Nephron progenitor cell (in vitro differentiated cells): ENCODE data around the gene PLA2G4B.

ENCODE experiments used
- DNase-seq: peaks from one replicate; pipeline ENCODE4 v3.0.0; 2021
- H3K27ac Mint-ChIP-seq: 2 replicates; pipeline ENCODE4 v1.8.0; 2021; ENCODE audit warnings: mild to moderate bottlenecking, moderate library complexity, mixed read lengths
- H3K27me3 Mint-ChIP-seq: 2 replicates; pipeline ENCODE4 v1.8.0; 2021; ENCODE audit warnings: mild to moderate bottlenecking, low read depth, mixed read lengths; ENCODE audit not compliant: poor library complexity
- H3K36me3 Mint-ChIP-seq: 2 replicates; pipeline ENCODE4 v1.8.0; 2021; ENCODE audit warnings: low read depth, mixed read lengths
- H3K4me1 Mint-ChIP-seq: 2 replicates; pipeline ENCODE4 v1.8.0; 2021; ENCODE audit warnings: mixed read lengths
- H3K4me3 Mint-ChIP-seq: 2 replicates; pipeline ENCODE4 v1.8.0; 2021; ENCODE audit warnings: mild to moderate bottlenecking, moderate library complexity, mixed read lengths
- H3K9me3 Mint-ChIP-seq: 2 replicates; pipeline ENCODE4 v1.8.0; 2021; ENCODE audit warnings: mild to moderate bottlenecking, moderate library complexity, mixed read lengths
- TF ChIP-seq, protein P1 (sequence below): fragments of 200-600 bp; sonication (generic); IDR thresholded peaks from 2 replicates; pipeline ENCODE4 v1.5.0; 2021; ENCODE audit warnings: antibody characterized with exemption

The PLA2G4B gene

DNA sequence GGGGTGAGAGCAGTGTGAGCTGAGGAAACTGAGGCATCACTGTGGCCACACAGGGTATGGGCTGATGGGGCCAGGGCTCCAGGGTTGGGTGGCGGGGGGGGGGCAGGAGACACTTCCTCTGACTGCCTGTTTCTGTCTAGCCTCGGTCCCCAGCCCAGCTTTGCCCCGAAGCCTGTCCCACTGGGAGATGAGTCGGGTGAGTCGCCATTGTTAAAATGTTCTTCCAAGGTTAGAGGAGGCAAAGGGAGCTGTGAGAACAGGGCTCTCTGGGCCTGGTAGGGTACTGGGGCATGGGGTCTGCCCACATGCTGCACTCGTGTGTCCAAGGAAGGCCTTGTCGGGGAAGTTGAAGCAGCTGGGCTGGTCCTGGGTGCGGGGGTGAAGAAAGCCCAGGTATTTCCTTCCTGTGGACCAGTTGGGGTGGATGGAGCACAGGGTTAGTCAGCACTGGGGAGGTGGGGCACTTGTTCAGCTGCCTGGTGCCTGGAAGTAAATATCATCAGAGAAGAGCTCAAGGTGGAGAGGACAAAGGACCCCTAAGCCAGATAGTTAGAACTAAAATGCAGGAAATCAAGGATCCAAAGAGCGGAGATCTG is 19.1 kb upstream of the PLA2G4B start:
- H3K36me3 Mint-ChIP-seq, result peaks cover 25% of the 10 kb centered on the region
- TF ChIP-seq, protein P1, sequence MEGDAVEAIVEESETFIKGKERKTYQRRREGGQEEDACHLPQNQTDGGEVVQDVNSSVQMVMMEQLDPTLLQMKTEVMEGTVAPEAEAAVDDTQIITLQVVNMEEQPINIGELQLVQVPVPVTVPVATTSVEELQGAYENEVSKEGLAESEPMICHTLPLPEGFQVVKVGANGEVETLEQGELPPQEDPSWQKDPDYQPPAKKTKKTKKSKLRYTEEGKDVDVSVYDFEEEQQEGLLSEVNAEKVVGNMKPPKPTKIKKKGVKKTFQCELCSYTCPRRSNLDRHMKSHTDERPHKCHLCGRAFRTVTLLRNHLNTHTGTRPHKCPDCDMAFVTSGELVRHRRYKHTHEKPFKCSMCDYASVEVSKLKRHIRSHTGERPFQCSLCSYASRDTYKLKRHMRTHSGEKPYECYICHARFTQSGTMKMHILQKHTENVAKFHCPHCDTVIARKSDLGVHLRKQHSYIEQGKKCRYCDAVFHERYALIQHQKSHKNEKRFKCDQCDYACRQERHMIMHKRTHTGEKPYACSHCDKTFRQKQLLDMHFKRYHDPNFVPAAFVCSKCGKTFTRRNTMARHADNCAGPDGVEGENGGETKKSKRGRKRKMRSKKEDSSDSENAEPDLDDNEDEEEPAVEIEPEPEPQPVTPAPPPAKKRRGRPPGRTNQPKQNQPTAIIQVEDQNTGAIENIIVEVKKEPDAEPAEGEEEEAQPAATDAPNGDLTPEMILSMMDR, result no peak
- H3K27me3 Mint-ChIP-seq, result peaks cover 7% of the 10 kb centered on the region
- no peaks in the 10 kb centered on the region for H3K4me1 Mint-ChIP-seq
- no peak for DNase-seq
- peak overlapping the region; percentile 42 for H3K27ac Mint-ChIP-seq
- no peak overlapping the region for H3K4me3 Mint-ChIP-seq
- no peaks in the 10 kb centered on the region for H3K9me3 Mint-ChIP-seq

DNA sequence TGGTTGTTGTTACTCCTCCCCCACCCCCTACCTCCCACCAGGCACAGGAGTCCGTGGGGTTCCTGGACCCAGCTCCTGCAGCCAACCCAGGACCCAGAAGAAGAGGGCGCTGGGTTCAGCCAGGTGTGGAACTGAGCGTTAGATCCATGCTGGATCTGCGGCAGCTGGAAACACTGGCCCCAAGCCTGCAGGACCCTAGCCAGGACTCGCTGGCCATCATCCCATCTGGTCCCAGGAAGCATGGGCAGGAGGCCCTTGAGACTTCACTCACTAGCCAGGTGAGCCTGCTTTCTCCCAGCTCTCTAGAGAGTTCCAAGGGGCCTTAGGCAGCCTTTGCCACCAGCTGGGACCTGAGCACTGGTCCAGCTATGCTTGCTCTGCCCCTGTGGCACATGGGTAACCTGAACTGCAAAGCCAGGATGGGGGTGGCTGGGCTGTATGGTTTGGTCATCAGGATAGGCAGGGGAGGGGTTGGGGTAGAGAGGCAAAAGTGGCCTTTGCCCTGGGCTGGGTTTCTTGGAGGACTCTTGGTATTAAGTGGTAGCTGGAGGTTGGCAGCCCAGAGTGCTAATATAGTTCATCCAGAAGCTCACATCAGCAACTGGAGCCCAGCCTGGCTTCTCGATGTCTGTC is 17.7 kb upstream of the PLA2G4B start:
- Mint-ChIP-seq H3K9me3 (no peaks in the 10 kb centered on the region), H3K4me1 (no peaks in the 10 kb centered on the region), H3K4me3 (no peak overlapping the region), H3K27me3 (peaks cover 7% of the 10 kb centered on the region), H3K36me3 (peaks cover 25% of the 10 kb centered on the region), H3K27ac (no peak overlapping the region)
- TF ChIP-seq, protein P1, result no peak
- no peak for DNase-seq

DNA sequence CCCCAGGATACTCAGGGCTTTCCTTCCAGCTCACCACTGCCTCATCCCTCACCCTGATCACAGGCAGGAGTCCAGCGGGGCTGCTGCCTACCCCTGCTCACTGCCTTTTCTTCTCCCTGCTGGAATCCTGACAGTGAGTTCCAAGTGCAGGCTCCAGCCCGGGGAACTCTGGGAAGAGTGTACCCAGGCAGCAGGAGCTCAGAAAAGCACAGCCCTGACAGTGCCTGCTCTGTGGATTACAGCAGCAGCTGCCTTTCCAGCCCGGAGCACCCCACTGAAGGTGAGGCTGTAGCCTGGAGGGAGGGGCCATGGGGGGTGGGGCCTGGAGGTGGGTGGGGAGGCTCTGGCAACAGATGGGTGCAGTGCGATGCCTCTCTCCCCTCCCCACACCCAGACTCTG is 16.8 kb upstream of the PLA2G4B start:
- DNase-seq, result no peak
- TF ChIP-seq, protein P1, result no peak
- no peaks in the 10 kb centered on the region for H3K4me1 Mint-ChIP-seq

DNA sequence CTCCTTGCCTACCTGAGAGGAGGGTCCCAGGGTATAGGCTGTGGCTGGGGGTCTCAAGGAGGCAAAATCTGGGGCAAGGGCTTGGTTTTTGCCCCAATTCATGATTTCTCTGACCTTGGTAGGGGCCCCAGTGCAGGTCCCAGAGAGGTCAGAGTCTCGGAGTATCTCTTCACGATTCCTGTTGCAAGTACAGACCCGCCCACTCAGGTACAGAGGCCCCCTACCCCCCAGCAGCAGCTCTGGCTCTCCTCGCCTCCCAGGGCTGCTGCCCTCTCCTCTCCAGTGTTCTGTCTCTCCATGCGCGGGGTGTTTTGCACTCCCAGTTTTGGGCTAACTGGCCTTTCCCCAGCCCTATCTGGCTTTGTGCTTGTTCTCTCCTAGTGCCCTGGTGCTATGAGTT is 16.2 kb upstream of the PLA2G4B start:
- Mint-ChIP-seq H3K9me3 (no peaks in the 10 kb centered on the region), H3K4me1 (no peaks in the 10 kb centered on the region), H3K36me3 (peaks cover 20% of the 10 kb centered on the region), H3K27ac (no peak overlapping the region), H3K27me3 (peaks cover 20% of the 10 kb centered on the region), H3K4me3 (no peak overlapping the region)
- TF ChIP-seq, protein P1, result no peak
- DNase-seq, result no peak

More for the DNA sequence above, 16.8 kb upstream of the PLA2G4B start:
- peaks cover 14% of the 10 kb centered on the region for H3K27me3 Mint-ChIP-seq
- no peaks in the 10 kb centered on the region for H3K9me3 Mint-ChIP-seq
- peaks cover 24% of the 10 kb centered on the region for H3K36me3 Mint-ChIP-seq
- H3K27ac Mint-ChIP-seq, result peak overlapping the region; percentile 90
- H3K4me3 Mint-ChIP-seq, result no peak overlapping the region

DNA sequence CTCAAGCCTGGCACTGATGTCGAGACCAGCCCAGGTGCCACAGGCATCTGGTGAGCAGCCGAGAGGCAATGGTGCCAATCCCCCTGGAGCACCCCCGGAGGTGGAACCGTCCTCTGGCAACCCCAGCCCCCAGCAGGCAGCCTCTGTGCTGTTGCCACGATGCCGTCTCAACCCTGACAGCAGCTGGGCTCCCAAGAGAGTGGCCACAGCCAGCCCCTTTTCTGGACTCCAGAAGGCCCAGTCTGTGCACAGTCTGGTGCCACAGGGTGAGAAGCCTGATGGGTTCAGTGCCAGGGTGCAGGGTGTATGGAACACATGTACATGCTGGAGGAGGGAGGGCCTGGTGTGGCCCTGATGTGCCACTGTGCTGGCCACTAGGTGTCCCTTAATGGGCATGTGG is 15.7 kb upstream of the PLA2G4B start:
- no peak overlapping the region for H3K4me3 Mint-ChIP-seq
- no peak for DNase-seq
- peaks cover 16% of the 10 kb centered on the region for H3K36me3 Mint-ChIP-seq
- TF ChIP-seq, protein P1, result no peak
- H3K9me3 Mint-ChIP-seq, result no peaks in the 10 kb centered on the region
- H3K27me3 Mint-ChIP-seq, result peaks cover 25% of the 10 kb centered on the region
- H3K27ac Mint-ChIP-seq, result no peak overlapping the region
- no peaks in the 10 kb centered on the region for H3K4me1 Mint-ChIP-seq

DNA sequence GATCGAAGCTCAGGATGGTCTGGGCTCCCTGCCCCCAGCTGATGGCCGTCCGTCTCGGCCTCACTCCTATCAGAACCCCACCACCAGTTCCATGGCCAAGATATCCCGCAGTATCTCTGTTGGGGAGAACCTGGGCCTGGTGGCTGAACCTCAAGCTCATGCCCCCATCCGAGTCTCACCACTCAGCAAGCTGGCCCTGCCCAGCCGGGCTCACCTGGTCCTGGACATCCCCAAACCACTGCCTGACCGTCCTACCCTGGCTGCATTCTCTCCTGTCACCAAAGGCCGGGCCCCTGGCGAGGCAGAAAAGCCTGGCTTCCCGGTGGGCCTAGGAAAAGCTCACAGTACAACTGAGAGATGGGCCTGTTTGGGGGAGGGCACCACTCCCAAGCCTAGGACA is 15.1 kb upstream of the PLA2G4B start:
- TF ChIP-seq, protein P1, result no peak
- H3K4me1 Mint-ChIP-seq, result peaks cover 2% of the 10 kb centered on the region
- no peaks in the 10 kb centered on the region for H3K9me3 Mint-ChIP-seq
- no peak overlapping the region for H3K4me3 Mint-ChIP-seq
- H3K27me3 Mint-ChIP-seq, result peaks cover 23% of the 10 kb centered on the region
- DNase-seq, result no peak
- peaks cover 11% of the 10 kb centered on the region for H3K36me3 Mint-ChIP-seq
- no peak overlapping the region for H3K27ac Mint-ChIP-seq
